HepG2 (cell line): ENCODE results near the gene SRC. TPM values are rescaled to one million over a fixed set of nuclear protein-coding genes. Genes with fewer than 3 reads are reported as not detected.

Experiments used
- AGO1 ChIP-seq: fragments of 200-400 bp; formaldehyde crosslinking; IDR thresholded peaks from 2 replicates; pipeline ENCODE4 v1.6.1; 2017; ENCODE audit warnings: mild to moderate bottlenecking, low read depth, low read length, moderate library complexity; ENCODE audit not compliant: poor library complexity, severe bottlenecking
- DNMT1 ChIP-seq: sonication (generic); formaldehyde crosslinking; IDR thresholded peaks from 2 replicates; pipeline ENCODE4 v1.5.1; 2020; ENCODE audit warnings: mild to moderate bottlenecking, missing genetic modification reagents
- EED ChIP-seq: sonication (generic); formaldehyde crosslinking; IDR thresholded peaks from 2 replicates; pipeline ENCODE4 v1.5.0; 2020; ENCODE audit warnings: mild to moderate bottlenecking, missing genetic modification reagents
- FOXA3 ChIP-seq: IDR thresholded peaks from 2 replicates; pipeline ENCODE4 v1.6.1; 2016; ENCODE audit warnings: missing genetic modification reagents, missing compliant biosample characterization
- NR2F1 ChIP-seq, 2 experiments: fragments of 450-650 bp in 1 of 2; formaldehyde crosslinking in 1 of 2; IDR thresholded peaks; 2 replicates each; pipeline versions ENCODE4 v1.5.0 to v1.6.1; 2016 to 2020; ENCODE audit warnings: mild to moderate bottlenecking in 1 of 2, missing compliant biosample characterization in 1 of 2, missing genetic modification reagents in 1 of 2, moderate library complexity in 1 of 2
- TRIM22 ChIP-seq: fragments of 450-650 bp; IDR thresholded peaks from 2 replicates; pipeline ENCODE4 v1.6.1; 2017
- ZBTB33 ChIP-seq: sonication (generic); formaldehyde crosslinking; IDR thresholded peaks from 2 replicates; pipeline ENCODE4 v1.4.0; 2020; ENCODE audit warnings: missing genetic modification reagents
- ZBTB7A ChIP-seq: sonication (generic); formaldehyde crosslinking; IDR thresholded peaks from 2 replicates; pipeline ENCODE4 v1.8.0; 2022; ENCODE audit warnings: mild to moderate bottlenecking, missing genetic modification reagents
- ZNF354B ChIP-seq: sonication (generic); formaldehyde crosslinking; IDR thresholded peaks from 2 replicates; pipeline ENCODE4 v1.8.0; 2022; ENCODE audit warnings: mild to moderate bottlenecking, missing genetic modification reagents
- polyA plus RNA-seq, 8 experiments: library from polyadenylated mRNA; depleted of rRNA in 3 of 8; stranded (reverse) in 7 of 8; unstranded in 1 of 8; fragments of >200 nt; fragmentation: Illumina TruSeq in 4 of 8; extraction: Trizol in 4 of 8; gene quantifications; 2 replicates each; pipeline versions ENCODE4 v1.2.1 to v1.2.3, GENCODE V29; 2011 to 2016; ENCODE audit warnings: low read depth in 4 of 8, missing spikeins in 1 of 8, mixed read lengths in 1 of 8; ENCODE audit not compliant: insufficient read depth in 1 of 8
- total RNA-seq, 5 experiments: library from RNA; depleted of rRNA; stranded (reverse); fragments of >200 nt; fragmentation: Illumina TruSeq; extraction: Trizol; gene quantifications; 2 replicates each; pipeline ENCODE4 v1.2.3, GENCODE V29; 2016; ENCODE audit warnings: low read depth in 1 of 5
- TF ChIP-seq, protein P1 (sequence below): sonication (generic); formaldehyde crosslinking; IDR thresholded peaks from 2 replicates; pipeline ENCODE4 v1.8.0; 2022; ENCODE audit warnings: mild to moderate bottlenecking, missing genetic modification reagents
- TF ChIP-seq, protein P2 (sequence below): sonication (generic); formaldehyde crosslinking; IDR thresholded peaks from 2 replicates; pipeline ENCODE4 v1.4.0; 2020; ENCODE audit warnings: missing genetic modification reagents
- TF ChIP-seq, protein P3 (sequence below): IDR thresholded peaks from 2 replicates; pipeline ENCODE4 v1.6.1; 2016; ENCODE audit warnings: low read depth, control low read depth
- TF ChIP-seq, protein P4 (sequence below): sonication (generic); formaldehyde crosslinking; IDR thresholded peaks from 2 replicates; pipeline ENCODE4 v1.4.0; 2020; ENCODE audit warnings: mild to moderate bottlenecking, missing genetic modification reagents, borderline replicate concordance

SRC gene
- total and polyA plus RNA-seq, 2 of the 13 experiments (the other 11 are each of a cell fraction or from before 2014, with no cell fraction given): 54.7 to 192 TPM

- TF ChIP-seq, protein P1, sequence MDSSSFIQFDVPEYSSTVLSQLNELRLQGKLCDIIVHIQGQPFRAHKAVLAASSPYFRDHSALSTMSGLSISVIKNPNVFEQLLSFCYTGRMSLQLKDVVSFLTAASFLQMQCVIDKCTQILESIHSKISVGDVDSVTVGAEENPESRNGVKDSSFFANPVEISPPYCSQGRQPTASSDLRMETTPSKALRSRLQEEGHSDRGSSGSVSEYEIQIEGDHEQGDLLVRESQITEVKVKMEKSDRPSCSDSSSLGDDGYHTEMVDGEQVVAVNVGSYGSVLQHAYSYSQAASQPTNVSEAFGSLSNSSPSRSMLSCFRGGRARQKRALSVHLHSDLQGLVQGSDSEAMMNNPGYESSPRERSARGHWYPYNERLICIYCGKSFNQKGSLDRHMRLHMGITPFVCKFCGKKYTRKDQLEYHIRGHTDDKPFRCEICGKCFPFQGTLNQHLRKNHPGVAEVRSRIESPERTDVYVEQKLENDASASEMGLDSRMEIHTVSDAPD: no peak
- TF ChIP-seq ZBTB33 (CRISPR knock-in tag): 0 out of 2 replicates have a peak, but pooled peaks have one; percentile 27
- TF ChIP-seq FOXA3 (CRISPR knock-in tag): no peak
- TF ChIP-seq EED: peak; percentile 16; the same call in 1 of the 2 replicates
- no peak for TF ChIP-seq AGO1
- TF ChIP-seq, protein P2, sequence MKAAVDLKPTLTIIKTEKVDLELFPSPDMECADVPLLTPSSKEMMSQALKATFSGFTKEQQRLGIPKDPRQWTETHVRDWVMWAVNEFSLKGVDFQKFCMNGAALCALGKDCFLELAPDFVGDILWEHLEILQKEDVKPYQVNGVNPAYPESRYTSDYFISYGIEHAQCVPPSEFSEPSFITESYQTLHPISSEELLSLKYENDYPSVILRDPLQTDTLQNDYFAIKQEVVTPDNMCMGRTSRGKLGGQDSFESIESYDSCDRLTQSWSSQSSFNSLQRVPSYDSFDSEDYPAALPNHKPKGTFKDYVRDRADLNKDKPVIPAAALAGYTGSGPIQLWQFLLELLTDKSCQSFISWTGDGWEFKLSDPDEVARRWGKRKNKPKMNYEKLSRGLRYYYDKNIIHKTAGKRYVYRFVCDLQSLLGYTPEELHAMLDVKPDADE (CRISPR knock-in tag): no peak
- 0 out of 2 replicates have a peak, but pooled peaks have one; percentile 3 for TF ChIP-seq ZBTB7A (CRISPR knock-in tag)
- TF ChIP-seq TRIM22: no peak
- TF ChIP-seq ZNF354B (CRISPR knock-in tag): no peak
- no peak for TF ChIP-seq DNMT1 (CRISPR knock-in tag)
- TF ChIP-seq NR2F1 (CRISPR knock-in tag; IDR thresholded peaks at IDR 0.05): 0 out of 4 replicates have a peak, but pooled peaks of 1 of the 2 experiments have one; percentile 21
- TF ChIP-seq, protein P3, sequence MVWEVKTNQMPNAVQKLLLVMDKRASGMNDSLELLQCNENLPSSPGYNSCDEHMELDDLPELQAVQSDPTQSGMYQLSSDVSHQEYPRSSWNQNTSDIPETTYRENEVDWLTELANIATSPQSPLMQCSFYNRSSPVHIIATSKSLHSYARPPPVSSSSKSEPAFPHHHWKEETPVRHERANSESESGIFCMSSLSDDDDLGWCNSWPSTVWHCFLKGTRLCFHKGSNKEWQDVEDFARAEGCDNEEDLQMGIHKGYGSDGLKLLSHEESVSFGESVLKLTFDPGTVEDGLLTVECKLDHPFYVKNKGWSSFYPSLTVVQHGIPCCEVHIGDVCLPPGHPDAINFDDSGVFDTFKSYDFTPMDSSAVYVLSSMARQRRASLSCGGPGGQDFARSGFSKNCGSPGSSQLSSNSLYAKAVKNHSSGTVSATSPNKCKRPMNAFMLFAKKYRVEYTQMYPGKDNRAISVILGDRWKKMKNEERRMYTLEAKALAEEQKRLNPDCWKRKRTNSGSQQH (CRISPR knock-in tag): no peak
- TF ChIP-seq, protein P4, sequence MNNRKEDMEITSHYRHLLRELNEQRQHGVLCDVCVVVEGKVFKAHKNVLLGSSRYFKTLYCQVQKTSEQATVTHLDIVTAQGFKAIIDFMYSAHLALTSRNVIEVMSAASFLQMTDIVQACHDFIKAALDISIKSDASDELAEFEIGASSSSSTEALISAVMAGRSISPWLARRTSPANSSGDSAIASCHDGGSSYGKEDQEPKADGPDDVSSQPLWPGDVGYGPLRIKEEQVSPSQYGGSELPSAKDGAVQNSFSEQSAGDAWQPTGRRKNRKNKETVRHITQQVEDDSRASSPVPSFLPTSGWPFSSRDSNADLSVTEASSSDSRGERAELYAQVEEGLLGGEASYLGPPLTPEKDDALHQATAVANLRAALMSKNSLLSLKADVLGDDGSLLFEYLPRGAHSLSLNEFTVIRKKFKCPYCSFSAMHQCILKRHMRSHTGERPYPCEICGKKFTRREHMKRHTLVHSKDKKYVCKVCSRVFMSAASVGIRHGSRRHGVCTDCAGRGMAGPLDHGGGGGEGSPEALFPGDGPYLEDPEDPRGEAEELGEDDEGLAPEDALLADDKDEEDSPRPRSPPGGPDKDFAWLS (CRISPR knock-in tag): no peak
Measured at GRCh38 chr20:37413023-37413334, 67.0 kb downstream of the SRC start (continued).
